Panc1 (cell line): Measurements from ENCODE around the gene ANKRD23. TPM values are rescaled to one million over a fixed set of nuclear protein-coding genes. Genes with fewer than 3 reads are reported as not detected.
A peak's percentile ranks its signal among the peaks of the same experiment; 100 is the strongest.

ENCODE experiments used
- ATAC-seq: fragments of 200-7000 bp; cut with Tn5 transposase; 2 replicates; pipeline ENCODE4 v1.9.1; 2020; ENCODE audit warnings: mild to moderate bottlenecking, moderate library complexity
- BruUV-seq: library from RNA; stranded (reverse); fragments of 400-500 nt; replicated peaks from 2 replicates; lab custom pipeline; 2021; lab: Mats Ljungman, UMichigan
- CTCF ChIA-PET: fragments of 300-600 bp; sonication (Branson Sonifier 250); formaldehyde crosslinking; loops from one replicate; lab custom pipeline; 2022; ENCODE audit warnings: antibody characterized with exemption; lab: Charles Lee
- POLR2A ChIA-PET: fragments of 300-600 bp; sonication (Branson Sonifier 250); formaldehyde crosslinking; loops from one replicate; lab custom pipeline; 2022; ENCODE audit warnings: antibody characterized with exemption; lab: Charles Lee
- DNase-seq: peaks from one replicate; pipeline ENCODE4 v3.0.0-alpha.2; 2010; ENCODE audit warnings: low read depth, low spot score
- H3K27ac ChIP-seq: 2 replicates; pipeline ENCODE4 v1.5.1; 2011; ENCODE audit warnings: mild to moderate bottlenecking, low read length, inconsistent platforms
- H3K27me3 ChIP-seq: fragments of 200-500 bp; sonication (Bioruptor generic); 2 replicates; pipeline ENCODE4 v1.6.0; 2014; ENCODE audit warnings: low read length, inconsistent platforms; ENCODE audit not compliant: control insufficient read depth, insufficient read depth
- H3K36me3 ChIP-seq: fragments of 200-500 bp; sonication (Bioruptor generic); 2 replicates; pipeline ENCODE4 v1.5.1; 2014; ENCODE audit warnings: inconsistent platforms, mild to moderate bottlenecking, low read length, moderate library complexity; ENCODE audit not compliant: control insufficient read depth, insufficient read depth
- H3K4me1 ChIP-seq: 2 replicates; pipeline ENCODE4 v1.5.1; 2011; ENCODE audit warnings: inconsistent platforms, mild to moderate bottlenecking, low read length, moderate library complexity; ENCODE audit not compliant: control insufficient read depth, insufficient read depth
- H3K4me3 ChIP-seq, 2 experiments: 2 replicates each; pipeline ENCODE4 v1.5.1; 2011 to 2012; ENCODE audit warnings: low read depth in 2 of 2, low read length in 2 of 2, mild to moderate bottlenecking in 2 of 2, inconsistent platforms in 1 of 2, moderate library complexity in 1 of 2
- H3K9me3 ChIP-seq: fragments of 200-500 bp; sonication (Bioruptor generic); 2 replicates; pipeline ENCODE4 v1.5.1; 2014; ENCODE audit warnings: low read depth, mild to moderate bottlenecking, inconsistent platforms, low read length, moderate library complexity; ENCODE audit not compliant: control insufficient read depth, insufficient read depth
- POLR2AphosphoS5 ChIP-seq: IDR thresholded peaks from 2 replicates; pipeline ENCODE4 v1.6.1; 2012; ENCODE audit warnings: mild to moderate bottlenecking, low read depth, low read length, moderate library complexity
- TCF7L2 ChIP-seq: IDR thresholded peaks from 2 replicates; pipeline ENCODE4 v1.6.1; 2011; ENCODE audit warnings: mild to moderate bottlenecking, low read depth, low read length, inconsistent platforms
- in situ Hi-C: cut with HindIII; loops from 2 replicates; pipeline ENCODE4 v1.10.0; 2016; ENCODE audit warnings: low sequenced_read_pairs, low pct_unique_long_range_greater_than_20kb
- intact Hi-C: fragments of 100-400 bp; cut with micrococcal nuclease; formaldehyde crosslinking; loops from one replicate; pipeline ENCODE4 v1.10.0; 2022; ENCODE audit not compliant: unreplicated experiment
- total RNA-seq: library from RNA; stranded (reverse); gene quantifications from one replicate; pipeline ENCODE4 v1.2.1, GENCODE V29; 2021; ENCODE audit not compliant: unreplicated experiment
- TF ChIP-seq, protein P1 (sequence below), 2 experiments: IDR thresholded peaks; 2 replicates each; pipeline ENCODE4 v1.6.1; 2011 to 2012; ENCODE audit warnings: low read depth in 2 of 2, control low read depth in 1 of 2, low read length in 1 of 2, mild to moderate bottlenecking in 1 of 2, moderate library complexity in 1 of 2; ENCODE audit not compliant: insufficient read depth in 1 of 2
- TF ChIP-seq, protein P2 (sequence below): fragments of 450-650 bp; IDR thresholded peaks from 2 replicates; pipeline ENCODE4 v1.5.1; 2017; ENCODE audit warnings: mild to moderate bottlenecking

The ANKRD23 gene
- total RNA-seq, 1 experiment from 2014 or later: 3.2 TPM

GRCh38 chr2:96856776-96857666 is 13.2 kb upstream of the ANKRD23 start:
- TF ChIP-seq, protein P1, sequence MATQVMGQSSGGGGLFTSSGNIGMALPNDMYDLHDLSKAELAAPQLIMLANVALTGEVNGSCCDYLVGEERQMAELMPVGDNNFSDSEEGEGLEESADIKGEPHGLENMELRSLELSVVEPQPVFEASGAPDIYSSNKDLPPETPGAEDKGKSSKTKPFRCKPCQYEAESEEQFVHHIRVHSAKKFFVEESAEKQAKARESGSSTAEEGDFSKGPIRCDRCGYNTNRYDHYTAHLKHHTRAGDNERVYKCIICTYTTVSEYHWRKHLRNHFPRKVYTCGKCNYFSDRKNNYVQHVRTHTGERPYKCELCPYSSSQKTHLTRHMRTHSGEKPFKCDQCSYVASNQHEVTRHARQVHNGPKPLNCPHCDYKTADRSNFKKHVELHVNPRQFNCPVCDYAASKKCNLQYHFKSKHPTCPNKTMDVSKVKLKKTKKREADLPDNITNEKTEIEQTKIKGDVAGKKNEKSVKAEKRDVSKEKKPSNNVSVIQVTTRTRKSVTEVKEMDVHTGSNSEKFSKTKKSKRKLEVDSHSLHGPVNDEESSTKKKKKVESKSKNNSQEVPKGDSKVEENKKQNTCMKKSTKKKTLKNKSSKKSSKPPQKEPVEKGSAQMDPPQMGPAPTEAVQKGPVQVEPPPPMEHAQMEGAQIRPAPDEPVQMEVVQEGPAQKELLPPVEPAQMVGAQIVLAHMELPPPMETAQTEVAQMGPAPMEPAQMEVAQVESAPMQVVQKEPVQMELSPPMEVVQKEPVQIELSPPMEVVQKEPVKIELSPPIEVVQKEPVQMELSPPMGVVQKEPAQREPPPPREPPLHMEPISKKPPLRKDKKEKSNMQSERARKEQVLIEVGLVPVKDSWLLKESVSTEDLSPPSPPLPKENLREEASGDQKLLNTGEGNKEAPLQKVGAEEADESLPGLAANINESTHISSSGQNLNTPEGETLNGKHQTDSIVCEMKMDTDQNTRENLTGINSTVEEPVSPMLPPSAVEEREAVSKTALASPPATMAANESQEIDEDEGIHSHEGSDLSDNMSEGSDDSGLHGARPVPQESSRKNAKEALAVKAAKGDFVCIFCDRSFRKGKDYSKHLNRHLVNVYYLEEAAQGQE (IDR thresholded peaks at IDR 0.05; ENCODE audit: insufficient read depth in 1 of 2, low read depth in 2 of 2, low read length in 1 of 2): no peak
- Histone ChIP-seq H3K9me3 (no peaks in the 10 kb centered on the region), H3K4me3 (peak overlapping the region; percentile 73), H3K27ac (peak overlapping the region; percentile 80), H3K27me3 (no peaks in the 10 kb centered on the region), H3K36me3 (peaks cover 2% of the 10 kb centered on the region; the same call in 1 of the 2 replicates), H3K4me1 (peaks cover 15% of the 10 kb centered on the region)
- ATAC-seq (peak; percentile 5), DNase-seq (no peak)
- in situ Hi-C loops: no loop called here
- ChIA-PET POLR2A (interaction anchor here (0.8 kb wide), 1 partner anchor 58 kb away, joined by 4 read pairs; no protein-coding TSS in a partner anchor), CTCF (interaction anchor here (0.5 to 2.0 kb wide), 6 partner anchors 79 to 255 kb away, joined by 3 to 12 read pairs (median 4); no protein-coding TSS in a partner anchor)
- intact Hi-C loops: no loop called here
- TSS peak; percentile 28 for BruUV-seq

DNA sequence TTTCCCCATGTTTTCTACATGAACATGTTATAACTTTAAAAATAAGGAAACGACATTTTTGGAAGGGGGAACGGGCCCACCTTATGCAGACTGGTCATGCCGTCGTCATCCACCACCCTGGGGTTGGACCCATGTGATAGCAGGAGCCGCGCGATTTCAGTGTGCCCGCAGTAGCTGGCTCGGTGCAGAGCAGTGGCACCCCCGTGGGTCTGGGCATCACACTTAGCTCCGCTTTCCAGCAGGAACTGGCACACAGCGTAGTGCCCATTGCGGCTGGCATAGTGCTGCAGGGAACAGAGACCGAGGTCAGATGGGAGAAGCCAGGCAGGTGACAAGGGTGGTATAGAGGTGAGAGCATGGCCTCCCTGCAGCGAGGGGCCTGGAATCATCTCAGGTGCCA is 9.5 kb upstream of the ANKRD23 start:
- Histone ChIP-seq H3K27me3 (no peaks in the 10 kb centered on the region), H3K36me3 (peaks cover 2% of the 10 kb centered on the region; the same call in 1 of the 2 replicates), H3K4me1 (peaks cover 6% of the 10 kb centered on the region; the same call in 1 of the 2 replicates), H3K27ac (no peak overlapping the region), H3K9me3 (no peaks in the 10 kb centered on the region), H3K4me3 (no peak overlapping the region)
- ATAC-seq: no peak
- POLR2A ChIA-PET: no interaction called here
- intact Hi-C loops: no loop called here
- CTCF ChIA-PET: interaction anchor here (1.0 kb wide), 1 partner anchor 15 kb away, joined by 3 read pairs; no protein-coding TSS in a partner anchor
- DNase-seq: no peak
- in situ Hi-C loops: no loop called here
- TF ChIP-seq TCF7L2 (no peak), POLR2AphosphoS5 (no peak)
- no TSS peak for BruUV-seq

DNA sequence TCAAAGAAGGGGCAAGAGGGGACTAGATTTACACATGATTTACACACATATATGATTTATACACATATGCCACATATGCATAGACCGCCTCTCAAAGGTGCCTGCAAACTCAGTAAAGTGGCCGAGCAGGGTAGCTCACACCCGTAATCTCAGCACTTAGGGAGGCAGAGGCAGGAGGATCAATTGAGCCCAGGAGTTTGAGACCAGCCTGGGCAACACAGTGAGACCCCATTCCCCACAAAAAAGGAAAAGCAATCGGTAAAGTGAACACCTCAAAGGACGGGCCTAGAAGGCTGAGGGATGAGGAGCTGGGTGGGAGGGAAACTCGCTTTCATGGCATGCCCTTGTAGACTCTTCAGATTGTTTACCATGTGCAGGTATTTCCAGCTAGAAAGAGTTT is 8.8 kb upstream of the ANKRD23 start:
- no peaks in the 10 kb centered on the region for H3K9me3 ChIP-seq
- ATAC-seq (no peak), DNase-seq (no peak)
- ChIA-PET POLR2A (no interaction called here), CTCF (interaction anchor here (0.6 to 1.0 kb wide), 2 partner anchors 16 to 258 kb away, joined by 3 to 5 read pairs; no protein-coding TSS in a partner anchor)
- intact Hi-C loops: no loop called here
- peaks cover 6% of the 10 kb centered on the region; the same call in 1 of the 2 replicates for H3K4me1 ChIP-seq
- BruUV-seq: TSS peak; percentile 11
- H3K27me3 ChIP-seq: no peaks in the 10 kb centered on the region
- no peak overlapping the region for H3K27ac ChIP-seq
- H3K4me3 ChIP-seq: no peak overlapping the region
- TF ChIP-seq, protein P2, sequence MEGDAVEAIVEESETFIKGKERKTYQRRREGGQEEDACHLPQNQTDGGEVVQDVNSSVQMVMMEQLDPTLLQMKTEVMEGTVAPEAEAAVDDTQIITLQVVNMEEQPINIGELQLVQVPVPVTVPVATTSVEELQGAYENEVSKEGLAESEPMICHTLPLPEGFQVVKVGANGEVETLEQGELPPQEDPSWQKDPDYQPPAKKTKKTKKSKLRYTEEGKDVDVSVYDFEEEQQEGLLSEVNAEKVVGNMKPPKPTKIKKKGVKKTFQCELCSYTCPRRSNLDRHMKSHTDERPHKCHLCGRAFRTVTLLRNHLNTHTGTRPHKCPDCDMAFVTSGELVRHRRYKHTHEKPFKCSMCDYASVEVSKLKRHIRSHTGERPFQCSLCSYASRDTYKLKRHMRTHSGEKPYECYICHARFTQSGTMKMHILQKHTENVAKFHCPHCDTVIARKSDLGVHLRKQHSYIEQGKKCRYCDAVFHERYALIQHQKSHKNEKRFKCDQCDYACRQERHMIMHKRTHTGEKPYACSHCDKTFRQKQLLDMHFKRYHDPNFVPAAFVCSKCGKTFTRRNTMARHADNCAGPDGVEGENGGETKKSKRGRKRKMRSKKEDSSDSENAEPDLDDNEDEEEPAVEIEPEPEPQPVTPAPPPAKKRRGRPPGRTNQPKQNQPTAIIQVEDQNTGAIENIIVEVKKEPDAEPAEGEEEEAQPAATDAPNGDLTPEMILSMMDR: no peak
- TF ChIP-seq POLR2AphosphoS5: no peak
- in situ Hi-C loops: no loop called here
- H3K36me3 ChIP-seq: peaks cover 2% of the 10 kb centered on the region; the same call in 1 of the 2 replicates
